Measurements from ENCODE around the gene YJEFN3.

YJEFN3 gene

DNA sequence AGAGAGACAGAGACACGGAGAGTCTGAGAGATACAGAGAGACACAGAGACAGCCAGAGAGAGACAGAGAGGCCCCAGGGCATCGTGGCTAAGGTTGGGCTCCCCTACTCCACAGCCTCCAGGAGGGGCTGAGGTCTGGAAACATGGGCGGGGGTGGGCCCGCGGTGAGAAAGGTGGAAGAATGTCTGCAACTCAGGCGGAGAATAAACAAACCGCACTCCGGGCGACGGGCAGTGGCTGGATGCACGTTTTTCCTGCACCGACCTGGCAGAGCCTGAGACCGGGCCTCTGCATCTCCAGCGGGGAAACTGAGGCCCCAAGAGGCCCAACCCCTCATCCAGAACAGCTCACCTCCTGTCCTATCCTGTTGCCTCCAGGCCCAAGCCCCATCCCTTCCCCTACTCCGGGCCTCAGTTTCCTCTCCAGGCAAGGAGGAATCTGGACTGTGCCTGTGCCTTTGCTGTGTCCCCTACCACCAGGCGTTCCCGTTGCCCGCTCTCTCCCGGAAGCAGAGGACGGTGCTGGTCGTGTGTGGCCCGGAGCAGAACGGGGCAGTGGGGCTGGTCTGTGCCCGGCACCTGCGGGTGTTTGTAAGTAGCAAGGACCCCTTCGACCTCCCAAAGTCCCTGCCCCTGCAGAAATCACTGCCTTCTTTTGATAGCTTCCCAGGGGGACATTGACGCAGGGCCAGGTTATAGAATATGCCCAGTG is 6.0 kb downstream of the YJEFN3 start:
- Histone ChIP-seq H3K9ac (ENCODE audit: low read length) (no peak overlapping the region), H3K9me3 (ENCODE audit: insufficient read depth, low read length) (no peaks in the 10 kb centered on the region), H3K36me3 (replicated peaks; ENCODE audit: low read depth, low read length) (no peaks in the 10 kb centered on the region), H3K27me3 (ENCODE audit: low read depth, low read length) (no peaks in the 10 kb centered on the region), H3K4me1 (ENCODE audit: low read length) (peaks cover 3% of the 10 kb centered on the region; the same call in 1 of the 2 replicates), H2AFZ (ENCODE audit: low read depth, low read length) (no peak overlapping the region), H3K27ac (ENCODE audit: low read length) (no peak overlapping the region), H4K20me1 (ENCODE audit: insufficient read depth, low read length) (no peaks in the 10 kb centered on the region), H3K4me2 (ENCODE audit: low read length) (no peak overlapping the region), H3K79me2 (ENCODE audit: low read length) (no peaks in the 10 kb centered on the region), H3K4me3 (ENCODE audit: low read length) (no peak overlapping the region)
- TF ChIP-seq, protein P1, sequence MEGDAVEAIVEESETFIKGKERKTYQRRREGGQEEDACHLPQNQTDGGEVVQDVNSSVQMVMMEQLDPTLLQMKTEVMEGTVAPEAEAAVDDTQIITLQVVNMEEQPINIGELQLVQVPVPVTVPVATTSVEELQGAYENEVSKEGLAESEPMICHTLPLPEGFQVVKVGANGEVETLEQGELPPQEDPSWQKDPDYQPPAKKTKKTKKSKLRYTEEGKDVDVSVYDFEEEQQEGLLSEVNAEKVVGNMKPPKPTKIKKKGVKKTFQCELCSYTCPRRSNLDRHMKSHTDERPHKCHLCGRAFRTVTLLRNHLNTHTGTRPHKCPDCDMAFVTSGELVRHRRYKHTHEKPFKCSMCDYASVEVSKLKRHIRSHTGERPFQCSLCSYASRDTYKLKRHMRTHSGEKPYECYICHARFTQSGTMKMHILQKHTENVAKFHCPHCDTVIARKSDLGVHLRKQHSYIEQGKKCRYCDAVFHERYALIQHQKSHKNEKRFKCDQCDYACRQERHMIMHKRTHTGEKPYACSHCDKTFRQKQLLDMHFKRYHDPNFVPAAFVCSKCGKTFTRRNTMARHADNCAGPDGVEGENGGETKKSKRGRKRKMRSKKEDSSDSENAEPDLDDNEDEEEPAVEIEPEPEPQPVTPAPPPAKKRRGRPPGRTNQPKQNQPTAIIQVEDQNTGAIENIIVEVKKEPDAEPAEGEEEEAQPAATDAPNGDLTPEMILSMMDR (IDR thresholded peaks at IDR 0.05; ENCODE audit: low read depth, low read length) = no peak
- TF ChIP-seq EZH2phosphoT487 (IDR thresholded peaks at IDR 0.05; ENCODE audit: low read depth) = no peak

DNA sequence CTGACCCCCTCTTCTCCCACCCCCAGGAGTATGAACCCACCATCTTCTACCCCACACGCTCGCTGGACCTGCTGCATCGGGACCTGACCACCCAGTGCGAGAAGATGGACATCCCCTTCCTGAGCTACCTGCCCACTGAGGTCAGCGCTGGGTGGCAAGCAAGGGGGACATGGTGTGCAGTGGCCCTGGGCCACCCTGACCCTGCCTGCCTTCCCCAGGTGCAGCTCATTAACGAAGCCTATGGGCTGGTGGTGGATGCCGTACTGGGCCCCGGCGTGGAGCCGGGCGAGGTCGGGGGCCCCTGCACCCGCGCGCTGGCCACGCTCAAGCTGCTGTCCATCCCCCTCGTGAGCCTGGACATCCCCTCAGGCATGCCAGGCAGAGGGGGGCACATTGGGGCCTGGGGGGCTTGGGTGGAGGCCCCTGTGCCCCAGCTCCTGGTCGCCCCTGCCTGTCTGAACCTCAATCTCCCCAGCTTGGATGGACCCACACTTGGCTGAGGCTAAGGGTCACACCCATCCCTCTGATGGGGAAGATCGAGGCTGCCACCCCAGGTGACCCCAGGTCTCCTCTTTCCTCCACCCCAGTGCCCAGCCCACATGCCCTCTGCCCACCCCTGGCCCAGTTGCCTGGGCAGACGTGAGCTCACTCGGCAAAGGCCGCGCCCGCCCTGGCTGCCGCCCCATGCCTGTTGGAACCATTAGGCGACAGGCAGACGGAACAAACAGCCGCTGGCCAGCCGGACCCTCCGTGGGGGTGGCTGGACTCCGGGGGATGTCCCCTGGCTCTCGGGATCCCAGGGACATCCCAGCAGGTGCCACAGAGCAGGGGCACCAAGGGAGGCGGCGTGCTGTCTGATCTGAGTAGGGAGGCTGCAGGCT is 6.8 kb downstream of the YJEFN3 start:
- Histone ChIP-seq H3K4me3 (ENCODE audit: low read length) (no peak overlapping the region), H3K79me2 (ENCODE audit: low read length) (no peaks in the 10 kb centered on the region), H3K27ac (ENCODE audit: low read length) (no peak overlapping the region), H3K36me3 (replicated peaks; ENCODE audit: low read depth, low read length) (no peaks in the 10 kb centered on the region), H3K27me3 (ENCODE audit: low read depth, low read length) (no peaks in the 10 kb centered on the region), H2AFZ (ENCODE audit: low read depth, low read length) (no peak overlapping the region), H3K4me2 (ENCODE audit: low read length) (no peak overlapping the region), H3K4me1 (ENCODE audit: low read length) (peaks cover 3% of the 10 kb centered on the region; the same call in 1 of the 2 replicates), H3K9me3 (ENCODE audit: insufficient read depth, low read length) (no peaks in the 10 kb centered on the region), H3K9ac (ENCODE audit: low read length) (no peak overlapping the region), H4K20me1 (ENCODE audit: insufficient read depth, low read length) (no peaks in the 10 kb centered on the region)
- TF ChIP-seq, protein P1 (IDR thresholded peaks at IDR 0.05; ENCODE audit: low read depth, low read length) = no peak
- TF ChIP-seq EZH2phosphoT487 (IDR thresholded peaks at IDR 0.05; ENCODE audit: low read depth) = no peak

DNA sequence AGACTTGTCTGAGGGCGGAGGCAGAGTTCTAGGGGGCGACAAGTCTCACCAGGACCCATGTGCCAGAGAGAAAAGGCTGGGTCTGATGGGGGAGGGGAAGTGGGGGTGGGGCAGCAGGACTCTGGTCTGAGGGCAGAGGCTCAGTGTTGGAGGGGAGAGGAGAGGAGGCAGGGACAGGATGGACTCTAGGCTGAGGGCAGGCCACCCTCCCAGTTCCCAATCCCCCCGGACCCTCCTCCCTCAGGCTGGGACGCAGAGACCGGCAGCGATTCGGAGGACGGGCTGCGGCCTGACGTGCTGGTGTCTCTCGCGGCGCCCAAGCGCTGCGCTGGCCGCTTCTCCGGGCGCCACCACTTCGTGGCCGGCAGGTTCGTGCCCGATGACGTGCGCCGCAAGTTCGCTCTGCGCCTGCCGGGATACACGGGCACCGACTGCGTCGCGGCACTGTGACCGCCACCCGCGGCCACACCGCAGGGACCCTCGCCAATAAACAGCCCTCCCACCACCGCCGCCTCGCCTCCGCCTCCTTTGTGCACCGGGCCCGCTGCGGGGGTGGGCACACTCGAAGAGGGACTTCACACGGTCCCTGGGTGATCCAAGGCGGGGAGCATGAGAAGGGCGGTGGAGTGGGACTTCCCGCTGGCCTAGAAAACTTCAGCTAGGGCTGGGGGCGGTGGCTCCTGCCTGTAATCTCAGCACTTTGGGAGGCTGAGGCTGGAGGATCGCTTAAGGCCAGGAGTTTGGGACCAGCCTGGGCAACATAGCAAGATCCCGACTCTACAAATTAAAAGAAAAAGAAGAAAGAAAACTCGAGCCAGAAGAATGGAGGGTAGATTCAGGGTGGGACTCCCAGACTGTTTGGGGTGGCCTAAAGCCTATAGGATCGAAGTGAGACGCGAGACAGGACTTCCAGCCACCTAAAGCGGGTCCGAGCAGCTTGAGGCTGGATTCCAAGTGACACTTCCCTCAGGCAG is 8.7 kb downstream of the YJEFN3 start:
- no peaks in the 10 kb centered on the region for H4K20me1 ChIP-seq (ENCODE audit: insufficient read depth, low read length)
- no peak overlapping the region for H3K4me2 ChIP-seq (ENCODE audit: low read length)
- H3K27ac ChIP-seq (ENCODE audit: low read length) = no peak overlapping the region
- TF ChIP-seq, protein P1 (IDR thresholded peaks at IDR 0.05; ENCODE audit: low read depth, low read length) = no peak
- no peak for TF ChIP-seq EZH2phosphoT487 (IDR thresholded peaks at IDR 0.05; ENCODE audit: low read depth)
- no peaks in the 10 kb centered on the region for H3K79me2 ChIP-seq (ENCODE audit: low read length)
- H3K36me3 ChIP-seq (replicated peaks; ENCODE audit: low read depth, low read length) = no peaks in the 10 kb centered on the region
- H3K27me3 ChIP-seq (ENCODE audit: low read depth, low read length) = no peaks in the 10 kb centered on the region
- H3K9ac ChIP-seq (ENCODE audit: low read length) = no peak overlapping the region
- H3K9me3 ChIP-seq (ENCODE audit: insufficient read depth, low read length) = no peaks in the 10 kb centered on the region
- peaks cover 3% of the 10 kb centered on the region; the same call in 1 of the 2 replicates for H3K4me1 ChIP-seq (ENCODE audit: low read length)
- no peak overlapping the region for H2AFZ ChIP-seq (ENCODE audit: low read depth, low read length)
- H3K4me3 ChIP-seq (ENCODE audit: low read length) = no peak overlapping the region
